Measurements from ENCODE around the gene PHACTR1.

PHACTR1 gene

DNA sequence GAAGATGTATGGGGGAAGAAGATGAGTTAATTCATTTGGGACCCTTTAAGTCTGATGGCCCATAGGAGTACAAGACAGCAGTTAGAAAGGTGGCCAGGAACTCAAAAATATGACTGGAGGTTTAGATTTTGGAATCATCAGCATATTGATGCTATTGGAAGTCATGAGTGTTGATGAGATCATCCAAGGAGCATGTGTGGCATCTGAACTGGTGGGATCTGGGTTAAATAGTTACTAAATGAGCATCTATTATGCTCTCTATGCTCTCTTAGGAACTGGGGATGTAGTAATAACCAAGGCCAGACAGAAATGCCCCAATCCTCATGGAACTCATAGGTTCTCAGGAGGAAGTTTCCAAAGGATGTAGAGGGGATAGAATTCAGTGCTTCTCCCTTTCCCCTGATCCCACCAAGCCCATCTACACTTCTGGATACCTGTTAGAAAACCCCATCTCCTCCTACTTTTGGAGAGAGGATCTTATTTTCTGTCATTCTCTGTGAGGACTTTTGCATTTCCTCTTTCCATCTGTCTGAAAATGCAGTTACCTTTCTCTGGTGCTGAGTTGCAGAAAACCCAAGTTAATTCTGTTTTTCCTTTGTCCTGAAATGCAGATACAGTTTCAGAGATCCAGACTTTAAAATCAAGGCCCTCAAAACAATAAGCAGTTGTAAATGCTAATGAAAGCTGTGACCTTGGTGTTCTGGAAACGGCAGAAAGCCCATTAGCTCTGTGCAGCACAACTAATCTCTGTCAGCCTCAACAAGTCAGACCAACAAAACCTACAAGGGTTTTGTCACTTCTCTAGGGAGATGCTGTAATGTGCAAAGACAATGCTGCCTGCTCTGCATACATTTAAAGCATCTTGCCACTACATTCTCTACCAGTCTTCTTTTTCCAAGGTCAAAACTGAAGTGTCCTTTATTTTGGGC lies 546.0 kb downstream of the PHACTR1 start:
- no peak for TF ChIP-seq CREB1 (IDR thresholded peaks at IDR 0.05; ENCODE audit: low read depth)
- TF ChIP-seq FOXM1 (IDR thresholded peaks at IDR 0.05; ENCODE audit: borderline replicate concordance, low read depth) = no peak
- no peak for TF ChIP-seq NFIC (IDR thresholded peaks at IDR 0.05)
- TF ChIP-seq YY1 (IDR thresholded peaks at IDR 0.05; ENCODE audit: low read depth) = no peak
- no peak for TF ChIP-seq MAX (IDR thresholded peaks at IDR 0.05)
- no peak for TF ChIP-seq REST (IDR thresholded peaks at IDR 0.05; ENCODE audit: low read depth)
- TF ChIP-seq, protein P1, sequence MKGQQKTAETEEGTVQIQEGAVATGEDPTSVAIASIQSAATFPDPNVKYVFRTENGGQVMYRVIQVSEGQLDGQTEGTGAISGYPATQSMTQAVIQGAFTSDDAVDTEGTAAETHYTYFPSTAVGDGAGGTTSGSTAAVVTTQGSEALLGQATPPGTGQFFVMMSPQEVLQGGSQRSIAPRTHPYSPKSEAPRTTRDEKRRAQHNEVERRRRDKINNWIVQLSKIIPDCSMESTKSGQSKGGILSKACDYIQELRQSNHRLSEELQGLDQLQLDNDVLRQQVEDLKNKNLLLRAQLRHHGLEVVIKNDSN (IDR thresholded peaks at IDR 0.05) = no peak
- TF ChIP-seq RAD21 (IDR thresholded peaks at IDR 0.05; ENCODE audit: low read depth) = no peak
- no peak for TF ChIP-seq ZBTB7A (IDR thresholded peaks at IDR 0.05; ENCODE audit: low read depth)
- TF ChIP-seq CEBPB (IDR thresholded peaks at IDR 0.05) = no peak
- TF ChIP-seq TEAD4 (IDR thresholded peaks at IDR 0.05) = no peak
- no peak for TF ChIP-seq EGR1 (IDR thresholded peaks at IDR 0.05)
- no peak for TF ChIP-seq EP300 (IDR thresholded peaks at IDR 0.05; ENCODE audit: borderline replicate concordance)
- TF ChIP-seq TCF12 (IDR thresholded peaks at IDR 0.05; ENCODE audit: low read depth) = no peak
- TF ChIP-seq TAF1 (IDR thresholded peaks at IDR 0.05; ENCODE audit: low read depth) = no peak

DNA sequence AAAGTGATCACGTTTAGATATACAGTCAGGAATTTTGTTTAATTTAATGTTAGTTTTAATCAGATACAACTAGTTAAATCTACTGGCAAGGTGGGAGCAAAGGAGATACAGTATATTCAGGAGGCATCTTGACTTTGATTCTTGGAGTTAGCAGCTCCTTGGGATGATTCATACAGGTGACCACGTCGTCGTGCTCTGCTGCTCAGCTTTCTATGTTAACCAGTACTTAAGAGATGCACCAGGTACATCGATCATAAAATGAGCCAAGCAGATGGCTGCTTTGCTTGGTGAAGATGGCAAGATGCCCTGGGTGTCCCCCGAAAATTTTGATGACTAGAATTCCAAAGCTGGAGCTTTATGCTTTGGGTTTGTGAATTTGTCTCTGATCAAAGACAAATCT lies 547.1 kb downstream of the PHACTR1 start:
- TF ChIP-seq TEAD4 (IDR thresholded peaks at IDR 0.05) = no peak
- TF ChIP-seq, protein P1 (IDR thresholded peaks at IDR 0.05) = no peak
- no peak for TF ChIP-seq MAX (IDR thresholded peaks at IDR 0.05)
- no peak for TF ChIP-seq NFIC (IDR thresholded peaks at IDR 0.05)
- TF ChIP-seq YY1 (IDR thresholded peaks at IDR 0.05; ENCODE audit: low read depth) = no peak
- no peak for TF ChIP-seq ZBTB7A (IDR thresholded peaks at IDR 0.05; ENCODE audit: low read depth)
- no peak for TF ChIP-seq TCF12 (IDR thresholded peaks at IDR 0.05; ENCODE audit: low read depth)
- TF ChIP-seq CREB1 (IDR thresholded peaks at IDR 0.05; ENCODE audit: low read depth) = no peak
- TF ChIP-seq EGR1 (IDR thresholded peaks at IDR 0.05) = no peak
- no peak for TF ChIP-seq EP300 (IDR thresholded peaks at IDR 0.05; ENCODE audit: borderline replicate concordance)
- TF ChIP-seq RAD21 (IDR thresholded peaks at IDR 0.05; ENCODE audit: low read depth) = no peak
- TF ChIP-seq FOXM1 (IDR thresholded peaks at IDR 0.05; ENCODE audit: borderline replicate concordance, low read depth) = no peak
- TF ChIP-seq CEBPB (IDR thresholded peaks at IDR 0.05) = no peak
- no peak for TF ChIP-seq TAF1 (IDR thresholded peaks at IDR 0.05; ENCODE audit: low read depth)
- TF ChIP-seq REST (IDR thresholded peaks at IDR 0.05; ENCODE audit: low read depth) = no peak

DNA sequence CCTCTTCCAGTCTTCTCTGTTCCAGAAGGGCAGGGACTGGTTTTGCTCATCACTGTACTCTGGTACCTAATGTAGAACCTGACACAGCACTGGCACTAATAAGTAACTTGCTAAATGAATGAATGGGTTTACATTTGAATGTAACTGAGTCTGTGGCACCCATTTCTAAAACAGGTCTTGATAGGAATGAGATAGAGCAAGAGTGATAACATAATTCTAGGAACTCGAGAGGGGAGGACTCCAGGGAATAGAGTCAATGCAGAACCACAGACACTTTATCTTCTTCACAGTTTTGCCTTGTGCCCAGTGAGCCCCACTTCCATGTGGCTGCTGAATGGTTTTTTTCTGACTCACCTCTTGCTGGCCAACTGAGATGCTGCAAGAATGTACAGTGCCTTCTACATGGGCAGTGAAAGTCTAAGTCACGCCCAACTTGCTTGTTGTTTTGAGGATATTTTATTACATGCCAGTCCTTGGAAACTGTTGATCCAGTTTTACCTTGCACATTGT lies 550.6 kb downstream of the PHACTR1 start:
- TF ChIP-seq FOXM1 (IDR thresholded peaks at IDR 0.05; ENCODE audit: borderline replicate concordance, low read depth) = no peak
- TF ChIP-seq TCF12 (IDR thresholded peaks at IDR 0.05; ENCODE audit: low read depth) = no peak
- no peak for TF ChIP-seq CREB1 (IDR thresholded peaks at IDR 0.05; ENCODE audit: low read depth)
- TF ChIP-seq, protein P1 (IDR thresholded peaks at IDR 0.05) = no peak
- no peak for TF ChIP-seq NFIC (IDR thresholded peaks at IDR 0.05)
- TF ChIP-seq EGR1 (IDR thresholded peaks at IDR 0.05) = no peak
- TF ChIP-seq YY1 (IDR thresholded peaks at IDR 0.05; ENCODE audit: low read depth) = no peak
- no peak for TF ChIP-seq CEBPB (IDR thresholded peaks at IDR 0.05)
- no peak for TF ChIP-seq REST (IDR thresholded peaks at IDR 0.05; ENCODE audit: low read depth)
- TF ChIP-seq EP300 (IDR thresholded peaks at IDR 0.05; ENCODE audit: borderline replicate concordance) = no peak

All from Ishikawa (cell line).